MV-4-11 (cell line): ENCODE measurements around the gene CIAO2B.

Experiments used
- DNase-seq: peaks from one replicate; lab custom pipeline; 2025; lab: John Stamatoyannopoulos, UW

CIAO2B gene

GRCh38 chr16:66919569-66920298 is 14.5 kb downstream of the CIAO2B start:
- no peak for DNase-seq

GRCh38 chr16:66918803-66919568 is 15.2 kb downstream of the CIAO2B start, which contains the start of gene CDH16:
Gene CDH16, minus strand, starts transcription at chr16:66918885. Its CDS starts 820 bp downstream, at chr16:66918065.
- DNase-seq, result no peak

GRCh38 chr16:66918355-66918754 is 15.8 kb downstream of the CIAO2B start:
- no peak for DNase-seq

- DNase-seq, result no peak
Measured at GRCh38 chr16:66917741-66918140, 16.5 kb downstream of the CIAO2B start.

- DNase-seq, result no peak
Measured at GRCh38 chr16:66916518-66916917, 17.7 kb downstream of the CIAO2B start.

- no peak for DNase-seq
Measured at GRCh38 chr16:66915041-66915440, 19.2 kb downstream of the CIAO2B start.

GRCh38 chr16:66914541-66914940 is 19.7 kb downstream of the CIAO2B start:
- DNase-seq, result no peak

GRCh38 chr16:66913711-66914110 is 20.5 kb downstream of the CIAO2B start:
- DNase-seq, result no peak

GRCh38 chr16:66913081-66913480 is 21.1 kb downstream of the CIAO2B start:
- no peak for DNase-seq

- no peak for DNase-seq
Measured at GRCh38 chr16:66911801-66912200, 22.4 kb downstream of the CIAO2B start.

- DNase-seq, result no peak
Measured at GRCh38 chr16:66911112-66911511, 23.1 kb downstream of the CIAO2B start.

- DNase-seq, result no peak
Measured at GRCh38 chr16:66910175-66910940, 23.8 kb downstream of the CIAO2B start.

- no peak for DNase-seq
Measured at GRCh38 chr16:66908762-66909559, 25.2 kb downstream of the CIAO2B start.

- no peak for DNase-seq
Measured at GRCh38 chr16:66908116-66908515, 26.1 kb downstream of the CIAO2B start.

- DNase-seq, result no peak
Measured at GRCh38 chr16:66906916-66907836, 27.0 kb downstream of the CIAO2B start.

GRCh38 chr16:66905633-66906539 is 28.3 kb downstream of the CIAO2B start:
- DNase-seq, result no peak

GRCh38 chr16:66904846-66905632 is 29.2 kb downstream of the CIAO2B start:
- no peak for DNase-seq

GRCh38 chr16:66904428-66904845 is 29.8 kb downstream of the CIAO2B start:
- DNase-seq, result no peak
